OCI-LY7 (cell line): Measurements from ENCODE around the gene RBM15. TPM values are rescaled to one million over a fixed set of nuclear protein-coding genes. Genes with fewer than 3 reads are reported as not detected.

Experiments
- BruUV-seq: library from RNA; stranded (reverse); fragments of 400-500 nt; replicated peaks from 2 replicates; lab custom pipeline; 2021; lab: Mats Ljungman, UMichigan
- CTCF ChIA-PET: fragments of 300-600 bp; sonication (Branson Sonifier 250); formaldehyde crosslinking; loops from one replicate; lab custom pipeline; 2022; ENCODE audit warnings: antibody characterized with exemption; ENCODE audit not compliant: unreplicated experiment; lab: Charles Lee
- POLR2A ChIA-PET: fragments of 300-600 bp; sonication (Branson Sonifier 250); formaldehyde crosslinking; loops from one replicate; lab custom pipeline; 2022; ENCODE audit warnings: antibody characterized with exemption; lab: Charles Lee
- DNase-seq: peaks from one replicate; pipeline ENCODE4 v3.0.0-alpha.2; 2015; ENCODE audit warnings: low spot score
- H2AFZ ChIP-seq: fragments of 200-600 bp; sonication (generic), shearing (Covaris generic); 2 replicates; pipeline ENCODE4 v1.6.1; 2014; ENCODE audit warnings: mild to moderate bottlenecking, antibody characterized with exemption, low read length, moderate library complexity
- H3K27ac ChIP-seq: fragments of 200-600 bp; sonication (generic); 2 replicates; pipeline ENCODE4 v1.5.1; 2014; ENCODE audit warnings: mixed run types, low read depth, mild to moderate bottlenecking, moderate library complexity, low read length, inconsistent platforms; ENCODE audit not compliant: poor library complexity, severe bottlenecking
- H3K36me3 ChIP-seq: fragments of 200-600 bp; sonication (generic); 2 replicates; pipeline ENCODE4 v1.6.1; 2014; ENCODE audit warnings: mild to moderate bottlenecking, antibody characterized with exemption, low read length, moderate library complexity, mixed read lengths; ENCODE audit not compliant: insufficient read depth
- H3K4me1 ChIP-seq: fragments of 200-600 bp; sonication (generic); 2 replicates; pipeline ENCODE4 v1.5.1; 2014; ENCODE audit warnings: mild to moderate bottlenecking, low read length; ENCODE audit not compliant: insufficient read depth, poor library complexity, severe bottlenecking
- H3K4me2 ChIP-seq: fragments of 200-600 bp; sonication (generic); 2 replicates; pipeline ENCODE4 v1.6.1; 2014; ENCODE audit warnings: mild to moderate bottlenecking, low read length
- H3K4me3 ChIP-seq: fragments of 200-600 bp; sonication (generic); 2 replicates; pipeline ENCODE4 v1.5.1; 2014; ENCODE audit warnings: mild to moderate bottlenecking, low read depth, low read length; ENCODE audit not compliant: poor library complexity, severe bottlenecking
- H3K79me2 ChIP-seq: fragments of 200-600 bp; sonication (generic); 2 replicates; pipeline ENCODE4 v1.6.1; 2016; ENCODE audit warnings: low read depth, mild to moderate bottlenecking, low read length, moderate library complexity, mixed read lengths; ENCODE audit not compliant: insufficient read depth
- H3K9me2 ChIP-seq: fragments of 200-600 bp; sonication (generic); 2 replicates; pipeline ENCODE4 v1.6.1; 2016; ENCODE audit warnings: mild to moderate bottlenecking, low read length, mixed read lengths; ENCODE audit not compliant: insufficient read depth
- H3K9me3 ChIP-seq: fragments of 200-600 bp; sonication (generic); 2 replicates; pipeline ENCODE4 v1.6.1; 2014; ENCODE audit warnings: mild to moderate bottlenecking, mixed run types, low read length, mixed read lengths
- H4K20me1 ChIP-seq: fragments of 200-600 bp; sonication (generic); 2 replicates; pipeline ENCODE4 v1.6.1; 2014; ENCODE audit warnings: mild to moderate bottlenecking, antibody characterized with exemption, low read length, moderate library complexity, mixed read lengths; ENCODE audit not compliant: insufficient read depth
- EZH2phosphoT487 ChIP-seq: fragments of 200-600 bp; sonication (generic); IDR thresholded peaks from 2 replicates; pipeline ENCODE4 v1.6.1; 2018; ENCODE audit warnings: low read depth, borderline replicate concordance, mild to moderate bottlenecking, mixed run types, antibody characterized with exemption, low read length, moderate library complexity, mixed read lengths
- intact Hi-C: fragments of 100-400 bp; cut with micrococcal nuclease; formaldehyde crosslinking; loops from one replicate; pipeline ENCODE4 v1.10.0; 2022; ENCODE audit not compliant: unreplicated experiment
- total RNA-seq, 2 experiments: library from RNA; depleted of rRNA in 1 of 2; stranded (reverse); fragments of >200 nt in 1 of 2; shearing (Covaris generic) in 1 of 2; gene quantifications; 2 replicates each; pipeline ENCODE4 v1.2.3, GENCODE V29; 2014 to 2022
- TF ChIP-seq, protein P1 (sequence below): fragments of 200-600 bp; sonication (generic); conservative IDR thresholded peaks from 2 replicates; pipeline ENCODE4 v1.5.1; 2014; ENCODE audit warnings: mild to moderate bottlenecking, antibody characterized with exemption, low read length, moderate library complexity, mixed read lengths

The RBM15 gene
- total RNA-seq, 2 experiments from 2014 or later, result 119 to 221 TPM

GRCh38 chr1:110341872-110342331 is 2.7 kb downstream of the RBM15 start:
- intact Hi-C loops, result no loop called here
- no peaks in the 10 kb centered on the region for H3K9me3 ChIP-seq
- BruUV-seq, result no TSS peak
- H4K20me1 ChIP-seq, result peaks cover 65% of the 10 kb centered on the region
- H3K4me2 ChIP-seq, result peak overlapping the region; percentile 98
- TF ChIP-seq, protein P1, sequence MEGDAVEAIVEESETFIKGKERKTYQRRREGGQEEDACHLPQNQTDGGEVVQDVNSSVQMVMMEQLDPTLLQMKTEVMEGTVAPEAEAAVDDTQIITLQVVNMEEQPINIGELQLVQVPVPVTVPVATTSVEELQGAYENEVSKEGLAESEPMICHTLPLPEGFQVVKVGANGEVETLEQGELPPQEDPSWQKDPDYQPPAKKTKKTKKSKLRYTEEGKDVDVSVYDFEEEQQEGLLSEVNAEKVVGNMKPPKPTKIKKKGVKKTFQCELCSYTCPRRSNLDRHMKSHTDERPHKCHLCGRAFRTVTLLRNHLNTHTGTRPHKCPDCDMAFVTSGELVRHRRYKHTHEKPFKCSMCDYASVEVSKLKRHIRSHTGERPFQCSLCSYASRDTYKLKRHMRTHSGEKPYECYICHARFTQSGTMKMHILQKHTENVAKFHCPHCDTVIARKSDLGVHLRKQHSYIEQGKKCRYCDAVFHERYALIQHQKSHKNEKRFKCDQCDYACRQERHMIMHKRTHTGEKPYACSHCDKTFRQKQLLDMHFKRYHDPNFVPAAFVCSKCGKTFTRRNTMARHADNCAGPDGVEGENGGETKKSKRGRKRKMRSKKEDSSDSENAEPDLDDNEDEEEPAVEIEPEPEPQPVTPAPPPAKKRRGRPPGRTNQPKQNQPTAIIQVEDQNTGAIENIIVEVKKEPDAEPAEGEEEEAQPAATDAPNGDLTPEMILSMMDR, result no peak
- TF ChIP-seq EZH2phosphoT487, result no peak
- H2AFZ ChIP-seq, result no peak overlapping the region
- no peaks in the 10 kb centered on the region for H3K9me2 ChIP-seq
- no peak overlapping the region for H3K27ac ChIP-seq
- H3K4me1 ChIP-seq, result peaks cover 46% of the 10 kb centered on the region
- ChIA-PET POLR2A (interaction anchor here (0.6 to 6.1 kb wide), 5 partner anchors 44 to 1020 kb away, joined by 3 to 39 read pairs (median 3); no protein-coding TSS in a partner anchor), CTCF (interaction anchor here (0.5 to 0.9 kb wide), 2 partner anchors 70 to 95 kb away, joined by 3 read pairs; no protein-coding TSS in a partner anchor)
- no peak for DNase-seq
- H3K79me2 ChIP-seq, result peaks cover 85% of the 10 kb centered on the region
- H3K36me3 ChIP-seq, result peaks cover 74% of the 10 kb centered on the region
- H3K4me3 ChIP-seq, result peak overlapping the region; percentile 93

DNA sequence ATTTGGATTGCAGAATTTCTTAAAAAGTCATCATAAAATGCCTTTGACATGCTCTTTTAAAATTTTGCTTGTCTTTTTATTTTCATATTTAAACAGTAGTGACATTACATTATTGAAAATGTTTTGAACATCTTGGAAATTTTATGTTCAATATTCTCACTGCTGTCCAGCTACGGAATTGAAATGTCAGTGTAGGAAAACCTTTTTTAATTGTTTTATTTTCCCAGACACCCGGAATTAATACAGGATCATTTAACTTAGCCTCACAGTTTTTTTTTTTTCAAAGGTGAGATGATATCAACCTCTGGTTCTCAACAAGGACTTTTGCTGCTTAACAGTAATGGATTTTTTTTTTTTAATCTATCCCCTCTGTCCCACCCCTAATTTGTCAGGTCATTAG is 4.1 kb downstream of the RBM15 start:
- intact Hi-C loops, result no loop called here

More for the DNA sequence above, 4.1 kb downstream of the RBM15 start:
- Histone ChIP-seq H3K9me2 (no peaks in the 10 kb centered on the region), H3K79me2 (peaks cover 90% of the 10 kb centered on the region), H3K9me3 (no peaks in the 10 kb centered on the region), H3K27ac (no peak overlapping the region), H2AFZ (no peak overlapping the region), H3K4me2 (peak overlapping the region; percentile 98), H3K4me1 (peaks cover 59% of the 10 kb centered on the region), H3K36me3 (peaks cover 86% of the 10 kb centered on the region), H3K4me3 (peak overlapping the region; percentile 93), H4K20me1 (peaks cover 76% of the 10 kb centered on the region)
- no TSS peak for BruUV-seq
- no peak for DNase-seq
- TF ChIP-seq, protein P1, result no peak
- no peak for TF ChIP-seq EZH2phosphoT487
- CTCF ChIA-PET, result no interaction called here
- POLR2A ChIA-PET, result interaction anchor here (0.6 to 1.3 kb wide), 3 partner anchors 44 to 1133 kb away, joined by 3 to 5 read pairs (median 4); no protein-coding TSS in a partner anchor
